Measurements from ENCODE around the gene GSTCD. TPM values are rescaled to one million over a fixed set of nuclear protein-coding genes. Genes with fewer than 3 reads are reported as not detected.

The GSTCD gene
- total and polyA plus RNA-seq, 2 experiments from 2014 or later, result 11.3 to 39.1 TPM

DNA sequence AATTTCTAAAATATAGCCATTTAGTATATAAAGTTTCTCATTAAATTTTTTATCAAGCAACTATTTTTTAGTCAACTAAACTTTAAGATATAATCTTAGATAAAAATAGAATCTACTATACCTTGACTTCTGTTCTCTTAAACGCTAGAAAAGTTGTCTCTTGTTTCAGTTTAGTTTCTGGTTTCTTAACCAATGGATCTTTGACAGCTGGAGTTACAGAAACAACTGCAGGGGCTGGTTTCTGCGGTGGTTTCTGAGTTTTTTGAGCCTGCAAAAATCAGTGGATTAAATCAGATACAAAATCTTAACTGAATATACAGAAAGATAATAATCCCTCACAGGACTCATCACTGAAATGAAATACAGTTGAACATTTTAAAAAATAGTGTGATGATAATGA is 22.0 kb upstream of the GSTCD start:
- Histone ChIP-seq H3K27me3 (ENCODE audit: insufficient read depth) (no peaks in the 10 kb centered on the region), H3K9me2 (ENCODE audit: insufficient read depth) (no peaks in the 10 kb centered on the region), H3K4me1 (ENCODE audit: insufficient read depth) (no peaks in the 10 kb centered on the region), H3K79me2 (replicated peaks; ENCODE audit: insufficient read depth) (no peaks in the 10 kb centered on the region), H3K27ac (ENCODE audit: low read depth) (no peak overlapping the region), H3K4me3 (no peak overlapping the region), H3K36me3 (ENCODE audit: insufficient read depth) (0 out of 2 replicates have a peak, but pooled peaks cover 1% of the 10 kb centered on the region), H2AFZ (no peak overlapping the region), H4K20me1 (replicated peaks; ENCODE audit: insufficient read depth) (no peaks in the 10 kb centered on the region), H3F3A (replicated peaks; ENCODE audit: low read depth) (no peaks in the 10 kb centered on the region), H3K4me2 (no peak overlapping the region)
- DNase-seq (ENCODE audit: low spot score), result no peak
- Mint-ChIP-seq H3K27ac (no peak overlapping the region), H3K36me3 (ENCODE audit: low read depth) (peaks cover 4% of the 10 kb centered on the region; the same call in 1 of the 3 replicates), H3K27me3 (ENCODE audit: insufficient read depth, low read depth, poor library complexity) (no peaks in the 10 kb centered on the region), H3K9me3 (no peaks in the 10 kb centered on the region), H3K4me1 (no peaks in the 10 kb centered on the region), H3K4me3 (no peak overlapping the region)
- ATAC-seq, result no peak
- TF ChIP-seq, protein P1, sequence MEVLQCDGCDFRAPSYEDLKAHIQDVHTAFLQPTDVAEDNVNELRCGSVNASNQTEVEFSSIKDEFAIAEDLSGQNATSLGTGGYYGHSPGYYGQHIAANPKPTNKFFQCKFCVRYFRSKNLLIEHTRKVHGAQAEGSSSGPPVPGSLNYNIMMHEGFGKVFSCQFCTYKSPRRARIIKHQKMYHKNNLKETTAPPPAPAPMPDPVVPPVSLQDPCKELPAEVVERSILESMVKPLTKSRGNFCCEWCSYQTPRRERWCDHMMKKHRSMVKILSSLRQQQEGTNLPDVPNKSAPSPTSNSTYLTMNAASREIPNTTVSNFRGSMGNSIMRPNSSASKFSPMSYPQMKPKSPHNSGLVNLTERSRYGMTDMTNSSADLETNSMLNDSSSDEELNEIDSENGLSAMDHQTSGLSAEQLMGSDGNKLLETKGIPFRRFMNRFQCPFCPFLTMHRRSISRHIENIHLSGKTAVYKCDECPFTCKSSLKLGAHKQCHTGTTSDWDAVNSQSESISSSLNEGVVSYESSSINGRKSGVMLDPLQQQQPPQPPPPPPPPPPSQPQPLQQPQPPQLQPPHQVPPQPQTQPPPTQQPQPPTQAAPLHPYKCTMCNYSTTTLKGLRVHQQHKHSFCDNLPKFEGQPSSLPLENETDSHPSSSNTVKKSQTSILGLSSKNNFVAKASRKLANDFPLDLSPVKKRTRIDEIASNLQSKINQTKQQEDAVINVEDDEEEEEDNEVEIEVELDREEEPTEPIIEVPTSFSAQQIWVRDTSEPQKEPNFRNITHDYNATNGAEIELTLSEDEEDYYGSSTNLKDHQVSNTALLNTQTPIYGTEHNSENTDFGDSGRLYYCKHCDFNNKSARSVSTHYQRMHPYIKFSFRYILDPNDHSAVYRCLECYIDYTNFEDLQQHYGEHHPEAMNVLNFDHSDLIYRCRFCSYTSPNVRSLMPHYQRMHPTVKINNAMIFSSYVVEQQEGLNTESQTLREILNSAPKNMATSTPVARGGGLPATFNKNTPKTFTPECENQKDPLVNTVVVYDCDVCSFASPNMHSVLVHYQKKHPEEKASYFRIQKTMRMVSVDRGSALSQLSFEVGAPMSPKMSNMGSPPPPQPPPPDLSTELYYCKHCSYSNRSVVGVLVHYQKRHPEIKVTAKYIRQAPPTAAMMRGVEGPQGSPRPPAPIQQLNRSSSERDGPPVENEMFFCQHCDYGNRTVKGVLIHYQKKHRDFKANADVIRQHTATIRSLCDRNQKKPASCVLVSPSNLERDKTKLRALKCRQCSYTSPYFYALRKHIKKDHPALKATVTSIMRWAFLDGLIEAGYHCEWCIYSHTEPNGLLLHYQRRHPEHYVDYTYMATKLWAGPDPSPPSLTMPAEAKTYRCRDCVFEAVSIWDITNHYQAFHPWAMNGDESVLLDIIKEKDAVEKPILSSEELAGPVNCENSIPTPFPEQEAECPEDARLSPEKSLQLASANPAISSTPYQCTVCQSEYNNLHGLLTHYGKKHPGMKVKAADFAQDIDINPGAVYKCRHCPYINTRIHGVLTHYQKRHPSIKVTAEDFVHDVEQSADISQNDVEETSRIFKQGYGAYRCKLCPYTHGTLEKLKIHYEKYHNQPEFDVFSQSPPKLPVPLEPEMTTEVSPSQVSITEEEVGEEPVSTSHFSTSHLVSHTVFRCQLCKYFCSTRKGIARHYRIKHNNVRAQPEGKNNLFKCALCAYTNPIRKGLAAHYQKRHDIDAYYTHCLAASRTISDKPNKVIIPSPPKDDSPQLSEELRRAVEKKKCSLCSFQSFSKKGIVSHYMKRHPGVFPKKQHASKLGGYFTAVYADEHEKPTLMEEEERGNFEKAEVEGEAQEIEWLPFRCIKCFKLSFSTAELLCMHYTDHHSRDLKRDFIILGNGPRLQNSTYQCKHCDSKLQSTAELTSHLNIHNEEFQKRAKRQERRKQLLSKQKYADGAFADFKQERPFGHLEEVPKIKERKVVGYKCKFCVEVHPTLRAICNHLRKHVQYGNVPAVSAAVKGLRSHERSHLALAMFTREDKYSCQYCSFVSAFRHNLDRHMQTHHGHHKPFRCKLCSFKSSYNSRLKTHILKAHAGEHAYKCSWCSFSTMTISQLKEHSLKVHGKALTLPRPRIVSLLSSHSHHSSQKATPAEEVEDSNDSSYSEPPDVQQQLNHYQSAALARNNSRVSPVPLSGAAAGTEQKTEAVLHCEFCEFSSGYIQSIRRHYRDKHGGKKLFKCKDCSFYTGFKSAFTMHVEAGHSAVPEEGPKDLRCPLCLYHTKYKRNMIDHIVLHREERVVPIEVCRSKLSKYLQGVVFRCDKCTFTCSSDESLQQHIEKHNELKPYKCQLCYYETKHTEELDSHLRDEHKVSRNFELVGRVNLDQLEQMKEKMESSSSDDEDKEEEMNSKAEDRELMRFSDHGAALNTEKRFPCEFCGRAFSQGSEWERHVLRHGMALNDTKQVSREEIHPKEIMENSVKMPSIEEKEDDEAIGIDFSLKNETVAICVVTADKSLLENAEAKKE (CRISPR knock-in tag; IDR thresholded peaks at IDR 0.05), result no peak
- TF ChIP-seq CREB1 (CRISPR knock-in tag; IDR thresholded peaks at IDR 0.05; ENCODE audit: low read depth) (no peak), JUNB (IDR thresholded peaks at IDR 0.05; ENCODE audit: unreplicated experiment) (no peak), ZNF331 (CRISPR knock-in tag; IDR thresholded peaks at IDR 0.05; ENCODE audit: low read depth) (no peak), NANOG (IDR thresholded peaks at IDR 0.05; ENCODE audit: borderline replicate concordance) (no peak)
- TF ChIP-seq, protein P2, sequence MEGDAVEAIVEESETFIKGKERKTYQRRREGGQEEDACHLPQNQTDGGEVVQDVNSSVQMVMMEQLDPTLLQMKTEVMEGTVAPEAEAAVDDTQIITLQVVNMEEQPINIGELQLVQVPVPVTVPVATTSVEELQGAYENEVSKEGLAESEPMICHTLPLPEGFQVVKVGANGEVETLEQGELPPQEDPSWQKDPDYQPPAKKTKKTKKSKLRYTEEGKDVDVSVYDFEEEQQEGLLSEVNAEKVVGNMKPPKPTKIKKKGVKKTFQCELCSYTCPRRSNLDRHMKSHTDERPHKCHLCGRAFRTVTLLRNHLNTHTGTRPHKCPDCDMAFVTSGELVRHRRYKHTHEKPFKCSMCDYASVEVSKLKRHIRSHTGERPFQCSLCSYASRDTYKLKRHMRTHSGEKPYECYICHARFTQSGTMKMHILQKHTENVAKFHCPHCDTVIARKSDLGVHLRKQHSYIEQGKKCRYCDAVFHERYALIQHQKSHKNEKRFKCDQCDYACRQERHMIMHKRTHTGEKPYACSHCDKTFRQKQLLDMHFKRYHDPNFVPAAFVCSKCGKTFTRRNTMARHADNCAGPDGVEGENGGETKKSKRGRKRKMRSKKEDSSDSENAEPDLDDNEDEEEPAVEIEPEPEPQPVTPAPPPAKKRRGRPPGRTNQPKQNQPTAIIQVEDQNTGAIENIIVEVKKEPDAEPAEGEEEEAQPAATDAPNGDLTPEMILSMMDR (conservative IDR thresholded peaks at IDR 0.05; ENCODE audit: low read depth in 2 of 2), result no peak
- TF ChIP-seq, protein P3, sequence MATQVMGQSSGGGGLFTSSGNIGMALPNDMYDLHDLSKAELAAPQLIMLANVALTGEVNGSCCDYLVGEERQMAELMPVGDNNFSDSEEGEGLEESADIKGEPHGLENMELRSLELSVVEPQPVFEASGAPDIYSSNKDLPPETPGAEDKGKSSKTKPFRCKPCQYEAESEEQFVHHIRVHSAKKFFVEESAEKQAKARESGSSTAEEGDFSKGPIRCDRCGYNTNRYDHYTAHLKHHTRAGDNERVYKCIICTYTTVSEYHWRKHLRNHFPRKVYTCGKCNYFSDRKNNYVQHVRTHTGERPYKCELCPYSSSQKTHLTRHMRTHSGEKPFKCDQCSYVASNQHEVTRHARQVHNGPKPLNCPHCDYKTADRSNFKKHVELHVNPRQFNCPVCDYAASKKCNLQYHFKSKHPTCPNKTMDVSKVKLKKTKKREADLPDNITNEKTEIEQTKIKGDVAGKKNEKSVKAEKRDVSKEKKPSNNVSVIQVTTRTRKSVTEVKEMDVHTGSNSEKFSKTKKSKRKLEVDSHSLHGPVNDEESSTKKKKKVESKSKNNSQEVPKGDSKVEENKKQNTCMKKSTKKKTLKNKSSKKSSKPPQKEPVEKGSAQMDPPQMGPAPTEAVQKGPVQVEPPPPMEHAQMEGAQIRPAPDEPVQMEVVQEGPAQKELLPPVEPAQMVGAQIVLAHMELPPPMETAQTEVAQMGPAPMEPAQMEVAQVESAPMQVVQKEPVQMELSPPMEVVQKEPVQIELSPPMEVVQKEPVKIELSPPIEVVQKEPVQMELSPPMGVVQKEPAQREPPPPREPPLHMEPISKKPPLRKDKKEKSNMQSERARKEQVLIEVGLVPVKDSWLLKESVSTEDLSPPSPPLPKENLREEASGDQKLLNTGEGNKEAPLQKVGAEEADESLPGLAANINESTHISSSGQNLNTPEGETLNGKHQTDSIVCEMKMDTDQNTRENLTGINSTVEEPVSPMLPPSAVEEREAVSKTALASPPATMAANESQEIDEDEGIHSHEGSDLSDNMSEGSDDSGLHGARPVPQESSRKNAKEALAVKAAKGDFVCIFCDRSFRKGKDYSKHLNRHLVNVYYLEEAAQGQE (IDR thresholded peaks at IDR 0.05; ENCODE audit: unreplicated experiment), result no peak
- TF ChIP-seq, protein P4, sequence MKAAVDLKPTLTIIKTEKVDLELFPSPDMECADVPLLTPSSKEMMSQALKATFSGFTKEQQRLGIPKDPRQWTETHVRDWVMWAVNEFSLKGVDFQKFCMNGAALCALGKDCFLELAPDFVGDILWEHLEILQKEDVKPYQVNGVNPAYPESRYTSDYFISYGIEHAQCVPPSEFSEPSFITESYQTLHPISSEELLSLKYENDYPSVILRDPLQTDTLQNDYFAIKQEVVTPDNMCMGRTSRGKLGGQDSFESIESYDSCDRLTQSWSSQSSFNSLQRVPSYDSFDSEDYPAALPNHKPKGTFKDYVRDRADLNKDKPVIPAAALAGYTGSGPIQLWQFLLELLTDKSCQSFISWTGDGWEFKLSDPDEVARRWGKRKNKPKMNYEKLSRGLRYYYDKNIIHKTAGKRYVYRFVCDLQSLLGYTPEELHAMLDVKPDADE (IDR thresholded peaks at IDR 0.05), result no peak

All from GM23338 (cell line).